Fibroblast of villous mesenchyme (primary cell): ENCODE data around the gene HTT. TPM values are rescaled to one million over a fixed set of nuclear protein-coding genes. Genes with fewer than 3 reads are reported as not detected.
A peak's percentile ranks its signal among the peaks of the same experiment; 100 is the strongest.

ENCODE experiments used
- DNase-seq: peaks from one replicate; pipeline ENCODE4 v3.0.0-alpha.2; 2010; ENCODE audit warnings: low read depth
- H3K4me3 ChIP-seq: 2 replicates; pipeline ENCODE4 v1.5.1; 2011; ENCODE audit warnings: low read depth, mild to moderate bottlenecking, low read length
- total RNA-seq: library from RNA; depleted of rRNA; stranded (reverse); fragments of >200 nt; gene quantifications from 2 replicates; pipeline ENCODE4 v1.2.3, GENCODE V29; 2012
- TF ChIP-seq, protein P1 (sequence below): IDR thresholded peaks from 2 replicates; pipeline ENCODE4 v1.5.1; 2012; ENCODE audit warnings: low read depth, mild to moderate bottlenecking, low read length; ENCODE audit not compliant: insufficient read depth

The HTT gene
- total RNA-seq, 1 donor: 65.2 TPM

GRCh38 chr4:3098346-3098745 lies 23.9 kb downstream of the HTT start:
- TF ChIP-seq, protein P1, sequence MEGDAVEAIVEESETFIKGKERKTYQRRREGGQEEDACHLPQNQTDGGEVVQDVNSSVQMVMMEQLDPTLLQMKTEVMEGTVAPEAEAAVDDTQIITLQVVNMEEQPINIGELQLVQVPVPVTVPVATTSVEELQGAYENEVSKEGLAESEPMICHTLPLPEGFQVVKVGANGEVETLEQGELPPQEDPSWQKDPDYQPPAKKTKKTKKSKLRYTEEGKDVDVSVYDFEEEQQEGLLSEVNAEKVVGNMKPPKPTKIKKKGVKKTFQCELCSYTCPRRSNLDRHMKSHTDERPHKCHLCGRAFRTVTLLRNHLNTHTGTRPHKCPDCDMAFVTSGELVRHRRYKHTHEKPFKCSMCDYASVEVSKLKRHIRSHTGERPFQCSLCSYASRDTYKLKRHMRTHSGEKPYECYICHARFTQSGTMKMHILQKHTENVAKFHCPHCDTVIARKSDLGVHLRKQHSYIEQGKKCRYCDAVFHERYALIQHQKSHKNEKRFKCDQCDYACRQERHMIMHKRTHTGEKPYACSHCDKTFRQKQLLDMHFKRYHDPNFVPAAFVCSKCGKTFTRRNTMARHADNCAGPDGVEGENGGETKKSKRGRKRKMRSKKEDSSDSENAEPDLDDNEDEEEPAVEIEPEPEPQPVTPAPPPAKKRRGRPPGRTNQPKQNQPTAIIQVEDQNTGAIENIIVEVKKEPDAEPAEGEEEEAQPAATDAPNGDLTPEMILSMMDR: no peak
- DNase-seq: no peak
- H3K4me3 ChIP-seq: no peak overlapping the region

GRCh38 chr4:3106339-3107186 lies 32.1 kb downstream of the HTT start:
- no peak overlapping the region for H3K4me3 ChIP-seq
- DNase-seq: peak; percentile 92
- TF ChIP-seq, protein P1: peak; percentile 99

DNA sequence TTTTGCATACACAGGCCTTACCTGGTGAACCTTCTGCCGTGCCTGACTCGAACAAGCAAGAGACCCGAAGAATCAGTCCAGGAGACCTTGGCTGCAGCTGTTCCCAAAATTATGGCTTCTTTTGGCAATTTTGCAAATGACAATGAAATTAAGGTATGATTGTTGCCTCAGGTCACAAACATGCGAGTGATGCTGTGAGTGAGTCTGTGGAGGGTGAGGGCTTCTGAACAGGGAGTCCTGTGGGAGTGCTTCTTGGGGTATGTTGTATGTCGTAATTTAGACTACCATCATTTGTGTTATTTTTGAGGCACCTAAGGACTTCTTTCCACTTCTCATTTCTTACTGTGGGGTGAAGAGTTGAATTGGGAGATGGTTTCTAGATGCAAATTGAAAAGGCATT lies 32.8 kb downstream of the HTT start:
- TF ChIP-seq, protein P1: no peak
- no peak overlapping the region for H3K4me3 ChIP-seq
- no peak for DNase-seq

- TF ChIP-seq, protein P1: no peak
- peak; percentile 82 for DNase-seq
- no peak overlapping the region for H3K4me3 ChIP-seq
Observed at GRCh38 chr4:3107691-3108121, 33.2 kb downstream of the HTT start.

DNA sequence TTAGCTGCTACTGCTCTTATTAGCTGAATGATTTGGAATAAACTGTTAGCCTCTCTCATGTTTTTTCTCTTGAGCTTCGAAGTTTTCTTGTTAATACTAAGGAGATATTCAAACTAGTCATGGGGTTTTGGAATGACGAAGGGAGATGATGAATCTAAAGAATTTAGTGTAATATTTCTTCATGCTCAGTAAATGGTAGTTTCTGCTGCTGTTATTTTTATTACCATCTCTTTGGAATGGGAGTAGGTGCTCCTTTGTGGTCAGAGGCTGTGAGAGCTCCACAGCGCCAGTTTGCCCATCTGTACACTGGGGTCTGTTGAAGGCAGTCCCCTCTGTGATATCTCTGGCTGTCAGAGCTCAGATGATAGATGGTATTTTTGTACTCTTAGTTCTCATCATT lies 33.7 kb downstream of the HTT start:
- H3K4me3 ChIP-seq: no peak overlapping the region
- DNase-seq: peak; percentile 94
- TF ChIP-seq, protein P1: peak; percentile 2

GRCh38 chr4:3111461-3111860 lies 37.0 kb downstream of the HTT start:
- TF ChIP-seq, protein P1: no peak
- H3K4me3 ChIP-seq: peak overlapping the region; percentile 5
- peak; percentile 91 for DNase-seq
